GM13977 (cell line): Measurements from ENCODE around the gene AMPH.

ENCODE experiments used
- DNase-seq: peaks from one replicate; pipeline ENCODE4 v3.0.0; 2012; ENCODE audit warnings: low spot score
- CTCF ChIP-seq: IDR thresholded peaks from 2 replicates; pipeline ENCODE4 v1.5.1; 2012; ENCODE audit warnings: mild to moderate bottlenecking, control low read depth; ENCODE audit not compliant: insufficient read depth; ENCODE audit errors: extremely low read depth, missing control alignments
- in situ Hi-C: fragments of 300-500 bp; cut with MboI; formaldehyde crosslinking; loops from one replicate; pipeline ENCODE4 v1.12.0; 2022; ENCODE audit warnings: low sequenced_read_pairs, low pct_unique_long_range_greater_than_20kb, mixed read lengths, inconsistent platforms; ENCODE audit not compliant: unreplicated experiment

Gene AMPH

DNA sequence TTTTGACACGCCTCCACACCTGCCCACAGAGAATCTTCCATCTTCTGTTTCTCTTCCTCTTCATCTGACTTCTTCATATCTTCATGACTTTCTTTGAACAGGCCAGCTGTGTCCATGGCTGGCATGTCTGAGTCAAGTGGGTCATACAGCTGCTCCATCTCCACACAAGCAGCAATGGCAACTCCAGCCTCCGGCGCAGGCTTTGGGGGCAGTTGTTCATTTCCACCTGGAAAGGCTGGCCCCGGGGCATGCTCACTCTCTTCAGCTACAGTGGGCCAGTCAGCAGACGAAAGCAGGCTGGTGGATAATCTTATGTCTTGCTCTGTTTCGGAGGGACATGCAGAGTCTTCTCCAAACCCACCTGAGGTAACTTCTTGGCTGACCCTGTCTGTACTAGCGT lies 202.1 kb downstream of the AMPH start:
- DNase-seq = no peak
- in situ Hi-C loops = no loop called here
- no peak for TF ChIP-seq CTCF

GRCh38 chr7:38428041-38428440 lies 203.1 kb downstream of the AMPH start:
- in situ Hi-C loops = no loop called here
- no peak for TF ChIP-seq CTCF
- DNase-seq = no peak

DNA sequence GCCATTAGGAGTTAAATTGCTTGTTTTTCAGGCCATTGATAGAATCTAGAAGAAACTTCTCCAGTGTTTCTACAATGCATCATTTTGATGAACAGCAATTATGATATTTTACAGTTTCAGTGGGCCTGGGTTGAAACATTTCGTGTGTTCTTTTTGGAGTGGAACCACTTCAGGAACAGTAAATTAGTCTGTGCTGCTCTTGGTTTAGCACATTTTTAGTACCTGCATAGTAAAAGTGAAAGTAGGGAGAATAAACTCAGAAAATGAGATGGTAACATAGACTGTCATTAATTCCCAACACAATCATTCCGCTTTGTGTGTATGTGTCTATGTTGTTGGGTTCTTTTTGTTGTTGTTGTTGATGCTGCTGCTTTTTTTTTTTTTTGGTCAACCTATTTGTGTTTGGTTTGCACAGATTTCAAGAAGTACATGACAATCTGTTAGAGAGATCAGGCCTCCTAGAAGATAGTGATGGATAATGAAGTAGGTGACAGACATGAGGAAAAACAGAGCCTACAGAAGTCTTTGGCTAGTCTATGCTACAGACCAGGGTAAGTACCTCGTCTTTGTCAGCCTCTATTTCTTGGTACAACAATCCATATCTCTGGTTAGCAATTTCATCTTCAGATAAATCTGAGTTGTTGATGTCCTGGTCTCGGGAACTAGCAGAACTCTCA lies 203.8 kb downstream of the AMPH start:
- no peak for TF ChIP-seq CTCF
- no peak for DNase-seq
- in situ Hi-C loops = no loop called here

DNA sequence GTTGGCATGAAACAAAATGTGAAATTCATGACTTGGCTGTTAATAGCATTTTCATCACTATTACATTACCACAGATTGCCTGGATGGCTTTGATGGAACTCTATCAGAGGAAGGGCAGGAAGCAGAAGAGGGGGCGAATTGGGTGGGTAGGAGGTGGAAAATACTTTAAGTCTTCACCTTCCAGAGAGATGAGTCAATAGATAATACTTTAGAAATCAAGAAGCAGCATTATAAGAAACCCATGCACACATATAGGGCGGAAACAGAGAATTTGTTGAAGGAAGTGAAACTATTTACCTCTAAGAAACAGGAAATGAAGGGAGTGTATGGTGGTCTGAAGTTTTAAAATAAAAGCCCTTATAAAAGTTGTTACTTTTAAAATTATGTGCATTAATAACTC lies 205.7 kb downstream of the AMPH start:
- in situ Hi-C loops = no loop called here
- TF ChIP-seq CTCF = no peak
- DNase-seq = no peak

- DNase-seq = no peak
- in situ Hi-C loops = no loop called here
- TF ChIP-seq CTCF = no peak
Measured at GRCh38 chr7:38424750-38425463, 206.3 kb downstream of the AMPH start.

DNA sequence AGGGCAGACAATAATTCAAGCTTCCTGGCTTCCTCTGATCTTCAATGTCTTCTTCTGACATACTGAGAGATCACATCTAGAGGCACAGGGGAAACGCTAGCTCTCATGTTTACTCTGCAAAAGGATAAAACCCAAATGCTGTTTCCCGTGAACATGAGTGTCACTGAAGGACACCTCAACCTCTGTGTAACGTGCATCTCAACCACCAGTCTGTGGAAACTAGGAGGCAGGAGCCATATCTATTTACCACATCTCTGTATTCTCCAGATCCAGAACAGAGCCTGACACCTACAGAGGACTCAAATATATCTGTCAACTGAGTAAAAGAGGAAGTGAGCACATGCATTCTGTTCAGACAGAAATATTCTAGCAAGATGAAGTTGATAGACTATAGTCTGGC lies 217.4 kb downstream of the AMPH start:
- in situ Hi-C loops = loop anchor here (10.0 kb wide), 1 partner anchor 251 kb away; no protein-coding TSS in a partner anchor
- DNase-seq = peak; percentile 20
- no peak for TF ChIP-seq CTCF
